TTC549 (cell line): ENCODE data around the gene TCF12.
"Not testable (repeated sequence)": the region's sequence is repeated elsewhere in the genome, so short reads cannot be mapped to it uniquely, and the experiment has no call there.

Experiments used
- FAIRE-seq: peaks from 2 replicates; lab custom pipeline; 2012; peaks lifted over from hg19 to GRCh38; lab: Jason Lieb, UNC

Gene TCF12

DNA sequence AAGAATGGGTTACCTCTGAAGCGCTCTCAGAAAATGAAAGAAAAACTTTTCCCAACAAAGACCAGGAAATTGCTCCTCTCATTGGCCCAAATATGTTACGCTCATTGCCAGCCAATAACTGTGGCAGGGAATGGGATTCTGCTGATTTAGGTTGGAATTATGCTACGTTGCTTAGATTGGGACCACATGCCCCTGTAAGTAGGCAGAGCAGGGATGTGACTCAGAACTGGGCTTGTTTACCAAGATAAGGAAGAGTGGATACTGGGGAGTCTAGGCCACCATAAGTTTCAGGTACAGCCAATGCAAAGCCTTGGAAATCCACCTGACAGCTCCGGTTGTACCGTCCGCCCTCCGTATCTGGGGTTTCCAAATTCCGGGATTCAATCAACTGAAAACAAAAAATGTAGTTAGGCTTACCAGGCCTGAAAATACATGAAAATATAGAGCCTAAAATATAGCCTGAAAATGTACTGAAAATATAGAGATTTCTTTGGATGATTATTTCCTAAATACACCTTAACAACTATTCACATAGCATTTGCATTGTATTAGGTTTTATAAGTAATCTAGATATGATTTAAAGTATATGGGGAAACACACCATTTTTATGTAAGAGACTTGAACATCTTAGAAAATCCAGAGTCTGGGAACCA is 1.5 kb upstream of the TCF12 start:
- no peak for FAIRE-seq

GRCh38 chr15:56917652-56918045 is 795 bp upstream of the TCF12 start:
- no peak for FAIRE-seq

DNA sequence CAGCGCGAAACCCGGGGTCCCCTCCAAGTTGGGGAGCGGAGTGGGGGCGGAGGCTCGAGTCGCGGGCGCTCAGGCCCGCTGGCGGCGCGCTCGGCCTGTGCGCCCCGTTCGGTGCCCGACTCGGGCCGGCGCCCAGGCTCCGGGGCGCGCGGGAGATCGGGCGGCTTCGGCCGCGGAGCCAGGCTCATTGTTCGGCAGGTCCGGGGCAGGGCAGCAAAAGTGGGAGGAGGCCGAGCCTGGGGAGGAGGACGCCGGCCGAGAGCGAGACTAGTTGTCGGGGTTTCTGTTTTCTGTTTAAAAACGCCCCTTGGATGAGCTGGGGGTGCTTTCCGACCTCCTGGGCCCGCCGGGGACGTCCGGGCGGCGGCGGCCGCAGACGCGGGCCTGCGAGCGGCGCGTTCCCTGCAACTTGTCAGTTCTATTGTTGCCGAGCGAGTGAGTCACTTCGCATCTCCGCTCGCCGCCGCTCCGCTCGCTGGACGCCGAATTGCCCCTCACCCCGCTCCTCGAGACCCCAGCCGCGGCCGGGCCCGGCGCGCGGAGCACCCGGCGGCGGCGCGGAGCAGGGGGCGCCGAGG is 676 bp downstream of the TCF12 start:
- FAIRE-seq, result no peak

- FAIRE-seq, result no peak
Observed at GRCh38 chr15:56919609-56920366, 1.3 kb downstream of the TCF12 start.

- FAIRE-seq, result no peak
Observed at GRCh38 chr15:56920367-56920627, 1.9 kb downstream of the TCF12 start.

DNA sequence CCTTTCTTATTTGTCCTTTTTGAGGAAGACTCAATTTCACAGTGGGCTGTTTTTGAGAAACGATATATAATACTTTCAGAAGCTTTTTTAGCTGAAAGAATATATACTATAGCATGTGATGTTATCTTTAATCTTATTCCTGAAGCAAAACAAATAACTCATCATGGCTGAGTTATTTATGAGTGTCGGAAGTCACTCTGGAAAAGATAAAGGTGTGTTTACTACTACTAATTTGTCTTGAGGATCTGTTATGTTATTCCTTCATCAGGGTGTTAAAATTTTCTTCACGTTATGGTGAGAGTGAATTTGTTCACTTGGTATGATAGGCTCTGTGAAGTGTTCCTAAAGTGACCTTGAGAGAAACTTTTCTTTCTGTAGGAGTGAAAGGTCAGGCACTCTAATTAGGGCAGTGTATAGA is 4.7 kb downstream of the TCF12 start:
- no peak for FAIRE-seq

DNA sequence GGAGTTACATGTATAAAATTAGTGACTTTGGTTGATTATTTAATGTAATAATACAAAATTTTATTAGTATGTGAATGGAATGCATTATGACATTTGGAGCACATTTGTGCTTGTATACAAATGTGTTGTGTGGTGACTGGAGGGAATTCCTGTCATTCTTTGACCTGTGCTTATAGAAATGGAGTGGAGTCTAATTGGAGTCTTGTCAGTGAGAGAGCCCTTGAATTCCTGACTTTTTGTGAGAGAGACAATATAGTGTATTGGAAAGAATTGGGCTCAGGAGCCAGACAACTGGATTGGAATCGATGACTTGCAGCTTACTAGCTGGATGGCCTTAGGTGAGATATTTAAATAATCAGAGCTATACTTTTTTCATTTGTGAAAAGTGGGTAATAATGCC is 9.4 kb downstream of the TCF12 start:
- no peak for FAIRE-seq

DNA sequence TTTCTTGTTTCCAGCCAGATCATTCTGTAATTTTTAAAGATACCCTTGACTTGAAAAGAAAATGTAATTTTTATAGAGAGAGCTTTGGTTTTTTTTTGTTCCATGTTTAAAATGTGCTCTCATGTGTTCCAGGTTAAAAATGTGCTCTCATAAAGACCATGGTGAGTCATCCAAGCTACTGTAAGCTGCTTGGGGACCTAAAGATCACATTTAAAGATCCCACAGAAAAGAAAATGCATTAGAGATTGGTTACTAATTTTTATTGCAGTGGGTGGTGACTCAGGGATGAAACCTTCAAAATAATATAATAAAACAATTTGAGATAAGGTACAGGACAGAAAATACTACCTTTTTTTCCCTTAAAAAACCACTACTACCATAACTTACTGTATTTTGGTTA is 11.0 kb downstream of the TCF12 start:
- no peak for FAIRE-seq

DNA sequence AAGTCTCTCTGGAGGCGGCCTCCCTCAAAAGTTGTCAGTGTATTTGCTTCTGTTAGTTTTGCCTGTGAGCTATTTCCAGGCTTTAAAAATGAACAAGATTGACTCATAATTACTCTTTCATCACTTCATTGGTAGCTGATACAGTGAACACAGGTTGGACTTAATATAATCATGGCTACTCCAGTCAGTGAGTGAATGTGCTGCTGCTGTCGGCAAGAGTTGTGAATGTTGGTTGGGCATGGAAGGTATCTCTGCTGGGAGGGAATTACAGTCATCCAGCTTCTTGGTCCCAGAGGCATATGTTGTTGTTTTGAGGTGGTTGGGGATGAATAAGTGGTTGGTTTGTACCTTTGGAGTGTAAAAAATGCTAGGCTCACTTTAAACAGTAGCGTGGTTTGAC is 11.5 kb downstream of the TCF12 start:
- FAIRE-seq, result no peak

GRCh38 chr15:56930669-56931313 is 12.3 kb downstream of the TCF12 start:
- no peak for FAIRE-seq

- no peak for FAIRE-seq
Observed at GRCh38 chr15:56931639-56932508, 13.4 kb downstream of the TCF12 start.

- not testable (repeated sequence) for FAIRE-seq
Observed at GRCh38 chr15:56932509-56932868, 14.0 kb downstream of the TCF12 start.

DNA sequence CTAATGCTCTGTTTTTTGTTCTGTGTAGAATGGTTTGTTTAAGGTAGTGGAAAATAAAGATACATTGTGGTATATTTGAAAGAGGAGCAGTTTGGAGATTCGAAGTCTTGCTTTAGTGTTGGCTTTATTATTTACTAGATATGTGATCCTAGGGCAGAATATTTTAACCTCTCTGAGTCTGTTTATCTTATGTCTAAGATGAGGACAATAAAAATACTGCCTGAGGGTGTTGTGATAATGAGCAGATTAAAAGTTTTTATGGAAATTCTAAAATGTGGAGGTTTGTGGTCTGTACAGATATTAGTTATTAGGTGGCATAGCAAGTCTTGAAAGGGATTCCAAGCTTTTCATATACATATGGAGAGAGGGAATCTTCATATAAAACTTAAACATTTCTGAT is 15.0 kb downstream of the TCF12 start:
- FAIRE-seq, result no peak

DNA sequence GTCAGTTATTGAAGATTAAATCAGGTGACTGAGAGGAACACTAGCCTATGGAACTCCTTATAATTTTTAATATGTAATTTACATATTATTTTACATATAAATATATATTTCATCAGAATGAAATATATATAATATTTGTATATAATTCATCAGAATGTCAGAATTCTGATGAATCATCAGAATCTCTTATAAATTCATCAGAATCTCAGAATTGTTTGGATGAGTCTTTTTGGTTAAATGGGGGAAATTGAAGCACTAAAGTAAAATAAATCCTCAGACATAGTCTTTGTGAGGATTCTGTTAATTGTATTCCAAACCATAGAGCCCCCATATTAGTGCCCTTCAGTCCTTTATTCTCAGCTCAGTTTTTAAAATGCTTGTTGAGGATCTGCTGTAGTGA is 15.4 kb downstream of the TCF12 start:
- no peak for FAIRE-seq

DNA sequence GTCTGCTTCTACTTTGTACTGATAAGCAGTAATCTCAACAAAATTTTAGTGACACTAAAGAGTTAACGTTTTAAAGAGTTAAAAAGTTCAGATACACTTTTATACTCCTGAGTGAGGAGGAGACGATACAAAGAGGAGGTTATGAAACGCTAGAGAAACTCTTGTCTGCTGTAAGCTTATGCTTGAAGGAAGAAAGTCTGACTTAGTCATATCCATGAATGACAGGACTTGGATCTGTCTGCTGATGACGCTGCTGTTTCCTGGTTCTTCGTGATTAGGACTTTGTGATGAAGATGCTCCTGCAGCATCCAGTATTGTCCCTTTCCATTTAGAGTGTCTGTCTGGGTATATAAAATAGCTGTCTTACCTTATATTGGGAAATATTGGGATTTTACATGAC is 15.8 kb downstream of the TCF12 start:
- FAIRE-seq, result no peak

GRCh38 chr15:56936929-56937328 is 18.5 kb downstream of the TCF12 start:
- no peak for FAIRE-seq

DNA sequence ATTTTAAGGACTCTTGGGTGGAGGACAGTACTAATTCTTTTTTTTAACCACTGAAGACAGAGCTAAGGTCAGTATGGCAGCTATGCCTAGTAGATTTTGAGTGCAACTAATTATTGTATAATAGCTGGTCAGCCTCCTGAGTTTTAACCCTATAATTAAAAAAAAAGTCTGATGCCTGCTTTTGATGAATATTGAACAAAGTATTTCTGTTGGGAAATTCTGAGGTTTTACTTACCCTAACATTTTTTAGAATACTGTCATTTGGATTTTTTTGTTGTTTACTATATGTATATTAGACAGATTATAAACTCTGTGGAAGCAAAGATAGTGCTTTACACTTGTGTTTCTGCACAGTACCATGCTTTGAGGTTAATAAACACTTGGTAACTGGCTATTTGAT is 20.8 kb downstream of the TCF12 start:
- FAIRE-seq, result no peak

DNA sequence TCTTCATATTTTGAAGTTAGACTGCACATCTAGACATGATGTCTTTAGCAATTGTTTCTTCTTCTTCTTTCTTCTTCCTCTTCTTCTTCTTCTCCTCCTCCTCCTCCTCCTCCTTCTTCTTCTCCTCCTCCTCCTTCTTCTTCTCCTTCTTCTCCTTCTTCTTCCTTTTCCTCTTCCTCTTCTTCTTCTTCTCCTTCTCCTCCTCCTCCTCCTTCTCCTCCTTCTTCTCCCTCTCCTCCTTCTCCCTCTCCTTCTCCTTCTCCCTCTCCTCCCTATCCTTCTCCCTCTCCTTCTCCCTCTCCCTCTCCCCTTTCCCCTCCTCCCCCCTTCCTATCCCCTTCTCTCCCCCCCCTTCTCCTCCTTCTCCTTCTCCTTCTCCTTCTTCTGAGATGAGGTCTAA is 21.9 kb downstream of the TCF12 start:
- no peak for FAIRE-seq

GRCh38 chr15:56942118-56942517 is 23.7 kb downstream of the TCF12 start:
- no peak for FAIRE-seq

DNA sequence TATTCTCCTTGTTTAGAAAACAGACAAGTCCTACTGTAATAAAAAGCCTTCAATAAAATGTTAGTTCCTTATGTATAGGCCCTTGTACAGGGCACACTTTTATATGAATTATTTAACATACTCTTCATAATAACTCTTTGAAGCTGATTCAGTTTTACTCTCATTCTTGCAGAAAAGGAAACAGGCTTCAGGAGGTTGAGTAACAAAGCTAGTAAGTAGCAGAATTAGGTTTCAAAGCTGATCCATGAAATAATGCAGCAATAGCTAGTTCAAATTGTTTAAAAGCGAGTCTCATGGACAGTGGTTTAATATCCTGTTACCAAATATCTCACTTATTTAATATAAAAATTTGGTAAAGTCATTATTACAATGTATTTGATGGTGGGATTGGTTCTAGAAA is 25.0 kb downstream of the TCF12 start:
- FAIRE-seq, result no peak

- no peak for FAIRE-seq
Observed at GRCh38 chr15:56944485-56944884, 26.0 kb downstream of the TCF12 start.

- FAIRE-seq, result no peak
Observed at GRCh38 chr15:56946150-56946549, 27.7 kb downstream of the TCF12 start.
